Omental fat pad (tissue), 4 donors: ENCODE data around the gene DLEC1. TPM values are rescaled to one million over a fixed set of nuclear protein-coding genes. Genes with fewer than 3 reads are reported as not detected.

Source experiments
- ATAC-seq: fragments of 150-250 bp; one replicate; pipeline ENCODE4 v1.9.1; 2016; ENCODE audit warnings: mild to moderate bottlenecking, moderate library complexity; ENCODE audit not compliant: low FRiP score
- DNase-seq: peaks from one replicate; pipeline ENCODE4 v3.0.0-alpha.2; 2019; ENCODE audit warnings: low spot score
- total RNA-seq, 4 donors: library from RNA; depleted of rRNA; stranded (reverse); fragments of >200 nt; gene quantifications; one replicate each; pipeline ENCODE4 v1.1.0, GENCODE V29; 2016
- TF ChIP-seq, protein P1 (sequence below), 3 donors: fragments of 450-650 bp; IDR thresholded peaks; one replicate each; pipeline ENCODE4 v1.5.1; 2016 to 2017; ENCODE audit warnings: antibody characterized with exemption in 3 of 3, mild to moderate bottlenecking in 3 of 3, moderate library complexity in 2 of 3

DLEC1 gene
- total RNA-seq, 4 donors from 2014 or later, result 0.47 to 5.5 (median 1.4) TPM

DNA sequence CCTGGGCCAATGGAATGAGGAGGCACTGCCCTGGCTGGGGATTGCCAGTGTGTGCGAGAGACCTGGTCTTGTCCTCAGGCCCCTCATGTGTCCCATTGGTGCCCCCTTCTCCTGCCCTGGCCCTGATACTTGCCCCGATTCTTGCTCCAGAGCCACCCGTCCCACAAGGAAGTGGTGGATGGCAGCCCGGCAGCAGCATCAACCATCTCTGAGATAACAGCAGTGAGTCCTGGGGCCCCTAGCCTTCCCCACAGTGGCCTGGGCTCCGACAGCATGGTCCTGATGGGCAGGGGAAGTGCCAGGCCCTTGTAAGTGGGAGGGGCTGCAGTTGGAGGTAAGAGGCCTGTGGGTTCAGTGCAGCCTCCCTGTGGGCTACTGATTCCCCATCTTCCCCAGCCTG is 33.0 kb upstream of the DLEC1 start:
- TF ChIP-seq, protein P1, sequence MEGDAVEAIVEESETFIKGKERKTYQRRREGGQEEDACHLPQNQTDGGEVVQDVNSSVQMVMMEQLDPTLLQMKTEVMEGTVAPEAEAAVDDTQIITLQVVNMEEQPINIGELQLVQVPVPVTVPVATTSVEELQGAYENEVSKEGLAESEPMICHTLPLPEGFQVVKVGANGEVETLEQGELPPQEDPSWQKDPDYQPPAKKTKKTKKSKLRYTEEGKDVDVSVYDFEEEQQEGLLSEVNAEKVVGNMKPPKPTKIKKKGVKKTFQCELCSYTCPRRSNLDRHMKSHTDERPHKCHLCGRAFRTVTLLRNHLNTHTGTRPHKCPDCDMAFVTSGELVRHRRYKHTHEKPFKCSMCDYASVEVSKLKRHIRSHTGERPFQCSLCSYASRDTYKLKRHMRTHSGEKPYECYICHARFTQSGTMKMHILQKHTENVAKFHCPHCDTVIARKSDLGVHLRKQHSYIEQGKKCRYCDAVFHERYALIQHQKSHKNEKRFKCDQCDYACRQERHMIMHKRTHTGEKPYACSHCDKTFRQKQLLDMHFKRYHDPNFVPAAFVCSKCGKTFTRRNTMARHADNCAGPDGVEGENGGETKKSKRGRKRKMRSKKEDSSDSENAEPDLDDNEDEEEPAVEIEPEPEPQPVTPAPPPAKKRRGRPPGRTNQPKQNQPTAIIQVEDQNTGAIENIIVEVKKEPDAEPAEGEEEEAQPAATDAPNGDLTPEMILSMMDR (IDR thresholded peaks at IDR 0.05), result no peak
- DNase-seq (no peak), ATAC-seq (no peak)

DNA sequence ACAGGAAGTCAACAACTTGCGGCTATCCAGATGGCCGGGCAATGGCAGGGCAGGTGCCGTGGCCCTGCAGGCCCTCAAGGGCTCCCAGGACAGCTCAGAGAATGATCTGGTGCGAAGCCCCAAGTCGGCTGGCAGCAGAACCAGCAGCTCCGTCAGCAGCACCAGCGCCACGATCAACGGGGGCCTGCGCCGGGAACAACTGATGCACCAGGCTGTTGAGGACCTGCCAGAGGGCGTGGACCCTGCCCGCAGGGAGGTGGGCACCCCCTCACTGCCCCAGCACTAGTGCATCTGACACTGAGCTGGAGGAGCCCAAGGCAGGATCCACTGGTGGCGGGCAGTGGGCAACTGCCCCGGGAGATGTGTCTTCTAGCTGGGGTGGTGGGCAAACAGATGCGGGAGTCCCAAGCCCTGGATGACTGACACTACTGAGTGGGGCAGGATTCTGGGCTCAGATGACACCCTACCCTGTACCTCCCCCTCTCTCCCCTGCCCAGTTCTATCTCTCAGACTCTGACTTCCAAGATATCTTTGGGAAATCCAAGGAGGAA is 32.5 kb upstream of the DLEC1 start:
- ATAC-seq (no peak), DNase-seq (no peak)
- TF ChIP-seq, protein P1 (IDR thresholded peaks at IDR 0.05), result no peak

DNA sequence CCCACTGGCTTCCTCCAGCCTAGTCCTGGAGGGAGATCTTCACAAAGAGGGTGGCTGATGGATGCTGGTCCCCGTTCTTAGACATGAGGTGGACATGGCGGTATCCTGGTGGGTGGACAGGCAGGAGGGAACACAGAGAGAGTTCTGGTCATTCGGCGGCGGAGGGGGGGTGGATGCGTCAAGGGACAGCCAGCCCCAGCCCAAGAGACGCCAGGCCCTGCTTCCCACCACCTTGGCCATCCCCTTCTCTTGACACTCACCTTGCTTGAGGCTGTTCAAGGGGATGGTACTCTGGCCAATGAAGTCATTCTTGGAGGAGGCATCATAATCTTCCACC is 31.3 kb upstream of the DLEC1 start:
- TF ChIP-seq, protein P1 (IDR thresholded peaks at IDR 0.05), result no peak
- DNase-seq, result no peak
- no peak for ATAC-seq

DNA sequence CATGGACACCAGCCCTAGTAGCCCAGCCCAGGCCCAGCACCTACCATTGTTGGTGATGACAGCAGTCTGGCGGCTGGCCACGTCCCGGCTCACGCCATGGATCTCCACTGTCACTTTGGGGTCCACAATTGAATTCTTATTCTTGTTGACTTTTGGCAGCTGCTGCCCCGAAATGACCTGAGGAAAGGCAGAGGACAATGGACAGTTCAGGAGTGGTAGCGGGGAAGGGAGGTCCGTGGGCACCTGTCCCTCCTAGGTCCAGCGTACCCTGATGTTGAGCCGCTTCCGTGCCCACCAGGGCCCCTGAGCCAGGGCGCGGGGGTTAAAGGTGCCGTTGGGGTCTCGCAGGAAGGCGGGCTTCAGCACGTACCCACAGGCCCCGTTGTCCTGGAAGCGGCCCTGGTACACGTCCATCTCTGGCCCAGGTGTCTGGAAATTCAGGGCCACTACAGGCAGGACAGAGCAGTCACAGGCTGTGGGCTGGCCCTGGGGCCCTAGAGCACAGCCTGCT is 30.8 kb upstream of the DLEC1 start:
- no peak for DNase-seq
- TF ChIP-seq, protein P1 (IDR thresholded peaks at IDR 0.05), result no peak
- ATAC-seq, result no peak

DNA sequence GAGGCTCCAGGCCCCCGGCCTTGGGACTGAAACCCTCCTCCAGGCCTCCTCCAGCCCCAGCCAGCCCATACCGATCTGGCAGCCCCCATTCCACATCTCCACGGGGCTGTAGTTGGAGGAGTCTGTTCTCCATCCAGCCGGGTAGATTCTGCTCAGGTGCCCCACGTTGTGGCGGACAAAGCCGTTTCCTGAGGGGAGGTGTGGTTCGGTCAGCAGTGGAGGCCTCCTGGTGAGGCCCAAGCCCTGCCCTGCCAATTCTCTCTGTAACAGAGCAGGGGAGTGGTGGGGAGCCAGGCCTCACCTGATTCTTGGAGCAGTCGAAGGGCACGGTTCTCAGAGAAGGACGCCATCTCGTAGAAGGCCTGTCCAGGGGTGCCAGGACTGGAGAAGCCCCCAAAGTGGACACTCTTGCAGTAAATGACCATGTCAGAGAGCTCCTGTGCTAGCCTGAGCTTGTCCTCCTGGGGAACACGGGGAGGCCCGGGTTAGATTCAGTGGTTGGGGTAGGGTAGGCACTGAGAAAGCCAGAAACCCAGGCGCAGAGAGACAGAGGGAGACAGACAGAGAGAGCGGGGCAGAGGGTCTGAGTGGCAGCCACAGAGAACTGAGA is 29.9 kb upstream of the DLEC1 start:
- TF ChIP-seq, protein P1 (IDR thresholded peaks at IDR 0.05), result no peak
- DNase-seq (no peak), ATAC-seq (no peak)

DNA sequence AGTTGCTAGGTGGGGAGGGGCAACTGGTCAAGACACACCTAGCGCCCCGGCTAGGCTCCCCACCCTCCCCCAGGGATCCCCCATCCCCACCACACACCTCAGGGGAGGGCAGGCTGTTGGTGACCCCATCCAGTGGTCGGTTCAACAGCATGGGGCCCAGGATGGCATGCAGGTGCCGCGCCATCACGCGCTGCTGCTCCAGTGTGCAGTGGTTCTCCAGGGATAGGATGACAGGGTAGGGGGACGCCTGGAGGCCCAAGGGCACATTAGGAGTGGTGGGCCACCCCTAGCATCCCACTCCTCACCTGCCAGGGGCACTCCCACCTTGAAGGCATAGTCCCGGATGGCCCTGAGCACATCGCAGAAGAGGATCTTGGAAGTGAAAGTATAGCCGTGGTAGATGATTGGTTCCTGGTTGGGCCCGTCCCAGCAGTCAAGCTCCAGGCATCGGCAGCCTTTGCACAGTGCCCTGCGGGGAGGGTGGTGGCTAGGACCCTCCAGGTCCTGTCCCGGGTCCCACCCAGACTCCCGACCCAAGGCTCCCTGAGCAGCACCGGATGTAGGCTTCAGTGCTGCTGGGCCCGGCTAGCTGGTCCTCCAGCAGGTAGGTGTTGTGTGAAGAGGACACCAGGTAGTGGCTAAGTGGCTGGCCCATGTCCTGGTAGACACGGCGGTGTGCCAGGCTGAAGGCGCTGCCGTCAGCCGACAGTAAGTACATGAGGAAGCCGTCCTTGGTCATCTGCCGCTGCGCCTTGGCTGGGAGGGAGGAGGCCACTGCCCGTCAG is 29.0 kb upstream of the DLEC1 start:
- ATAC-seq, result no peak
- TF ChIP-seq, protein P1 (IDR thresholded peaks at IDR 0.05), result no peak
- no peak for DNase-seq
